NB4 (cell line): ENCODE measurements around the gene HYAL3.

ENCODE experiments used
- CTCF ChIP-seq: IDR thresholded peaks from one replicate; pipeline ENCODE4 v1.5.1; 2012; ENCODE audit warnings: low read depth, low read length
- MAX ChIP-seq: IDR thresholded peaks from 2 replicates; pipeline ENCODE4 v1.6.1; 2011; ENCODE audit warnings: low read depth, low read length
- MYC ChIP-seq: IDR thresholded peaks from 2 replicates; pipeline ENCODE4 v1.6.1; 2011; ENCODE audit warnings: low read depth, low read length
- POLR2A ChIP-seq: IDR thresholded peaks from 2 replicates; pipeline ENCODE4 v1.6.1; 2011; ENCODE audit warnings: mild to moderate bottlenecking; ENCODE audit not compliant: insufficient read length; ENCODE audit errors: extremely low read depth

- no peak for TF ChIP-seq CTCF
- no peak for TF ChIP-seq MYC
- no peak for TF ChIP-seq POLR2A
- no peak for TF ChIP-seq MAX
These were observed 34.7 kb downstream of the HYAL3 start for GRCh38 chr3:50264383-50264963.
